Sciatic nerve (tissue), 1 donor: ENCODE measurements around the gene PTPRJ. TPM values are rescaled to one million over a fixed set of nuclear protein-coding genes. Genes with fewer than 3 reads are reported as not detected.

ENCODE experiments used
- microRNA-seq: library from miRNA; unstranded; fragments of <30 nt; microRNA quantifications from one replicate; pipeline ENCODE4 v1.2.0, GENCODE V29; 2020
- total RNA-seq: library from RNA; stranded (reverse); fragmentation: NEBNext Ultra II Directional; extraction: Animal tissue kit (Norgen Biotek cat#: 25700); gene quantifications from one replicate; pipeline ENCODE4 v1.2.1, GENCODE V29; 2021
- donor health status: DM: no; HTN: no; CAD: no.

PTPRJ gene
- total RNA-seq, 1 donor from 2014 or later: 35.1 TPM

Small RNAs within 50 kb of the gene (microRNA-seq; reads per million reads assigned to microRNA genes)
- not detected for gene MIR3161

Other genes with a start within 250 kb of the PTPRJ start
- 153 TPM for gene FNBP4, start 213.2 kb upstream of the PTPRJ start, total RNA-seq
- 48.0 TPM for gene NUP160, start 132.2 kb upstream of the PTPRJ start, total RNA-seq
- not detected for gene OR4B1, start 236.3 kb downstream of the PTPRJ start, total RNA-seq